OCI-LY7 (cell line): ENCODE results near the gene GPR137C. TPM values are rescaled to one million over a fixed set of nuclear protein-coding genes. Genes with fewer than 3 reads are reported as not detected.

Source experiments
- total RNA-seq, 2 experiments: library from RNA; depleted of rRNA in 1 of 2; stranded (reverse); fragments of >200 nt in 1 of 2; shearing (Covaris generic) in 1 of 2; gene quantifications; 2 replicates each; pipeline ENCODE4 v1.2.3, GENCODE V29; 2014 to 2022

The GPR137C gene
- total RNA-seq, 2 experiments from 2014 or later = 1.1 to 3.9 TPM

Other genes starting within 250 kb of the GPR137C start
- gene PTGER2, start 238.5 kb upstream of the GPR137C start, total RNA-seq (2014; rRNA removed; shearing (Covaris generic)) = not detected in 2 replicates
- gene PTGER2, start 238.5 kb upstream of the GPR137C start, total RNA-seq (2022) = not detected in 2 replicates
- 13.8 and 21.6 TPM in 2 replicates for gene TXNDC16, start 331 bp upstream of the GPR137C start, total RNA-seq (2014; rRNA removed; shearing (Covaris generic))
- gene TXNDC16, start 331 bp upstream of the GPR137C start, total RNA-seq (2022) = 26.5 and 27.5 TPM in 2 replicates
- gene ERO1A, start 142.7 kb downstream of the GPR137C start, total RNA-seq (2014; rRNA removed; shearing (Covaris generic)) = 35.2 and 43.7 TPM in 2 replicates
- 63.6 and 71.5 TPM in 2 replicates for gene ERO1A, start 142.7 kb downstream of the GPR137C start, total RNA-seq (2022)
- gene PSMC6, start 154.4 kb downstream of the GPR137C start, total RNA-seq (2014; rRNA removed; shearing (Covaris generic)) = 82.8 and 85.4 TPM in 2 replicates
- 86.3 and 98.3 TPM in 2 replicates for gene PSMC6, start 154.4 kb downstream of the GPR137C start, total RNA-seq (2022)
- gene STYX, start 177.3 kb downstream of the GPR137C start, total RNA-seq (2014; rRNA removed; shearing (Covaris generic)) = 4.7 and 7.6 TPM in 2 replicates
- gene STYX, start 177.3 kb downstream of the GPR137C start, total RNA-seq (2022) = 12.5 and 15.9 TPM in 2 replicates
- gene GNPNAT1, start 238.8 kb downstream of the GPR137C start, total RNA-seq (2014; rRNA removed; shearing (Covaris generic)) = 13.3 and 15.5 TPM in 2 replicates
- gene GNPNAT1, start 238.8 kb downstream of the GPR137C start, total RNA-seq (2022) = 29.1 and 29.3 TPM in 2 replicates